Mesendoderm (in vitro differentiated cells): ENCODE data around the gene CXCL8.

Source experiments
- DNase-seq: peaks from one replicate; pipeline ENCODE4 v3.0.0; 2013
- H2AK5ac ChIP-seq: 2 replicates; pipeline ENCODE4 v1.6.1; 2013; ENCODE audit warnings: low read length, inconsistent platforms
- H2BK120ac ChIP-seq: 2 replicates; pipeline ENCODE4 v1.6.1; 2013; ENCODE audit warnings: low read depth, mild to moderate bottlenecking, low read length, moderate library complexity, mixed read lengths
- H2BK15ac ChIP-seq: replicated peaks from 2 replicates; pipeline ENCODE4 v1.6.1; 2013; ENCODE audit warnings: low read depth, mild to moderate bottlenecking, moderate library complexity
- H2BK5ac ChIP-seq: 2 replicates; pipeline ENCODE4 v1.6.1; 2013; ENCODE audit warnings: low read length, inconsistent platforms
- H3K18ac ChIP-seq: 2 replicates; pipeline ENCODE4 v1.6.1; 2013; ENCODE audit warnings: mild to moderate bottlenecking, low read length, mixed read lengths
- H3K23ac ChIP-seq: one replicate; pipeline ENCODE4 v1.6.1; 2013; ENCODE audit warnings: low read length
- H3K27ac ChIP-seq: 2 replicates; pipeline ENCODE4 v1.5.1; 2013; ENCODE audit warnings: low read depth, mild to moderate bottlenecking, inconsistent platforms, low read length, moderate library complexity
- H3K27me3 ChIP-seq: 2 replicates; pipeline ENCODE4 v1.6.1; 2013; ENCODE audit warnings: low read length, control low read depth, mild to moderate bottlenecking, inconsistent platforms; ENCODE audit not compliant: insufficient read depth, poor library complexity
- H3K36me3 ChIP-seq: 2 replicates; pipeline ENCODE4 v1.6.1; 2013; ENCODE audit warnings: low read length, inconsistent platforms; ENCODE audit not compliant: control insufficient read depth, insufficient read depth
- H3K4ac ChIP-seq: one replicate; pipeline ENCODE4 v1.6.1; 2013; ENCODE audit warnings: low read depth, mild to moderate bottlenecking, low read length, moderate library complexity
- H3K4me1 ChIP-seq: 2 replicates; pipeline ENCODE4 v1.6.1; 2013; ENCODE audit warnings: low read depth, low read length, inconsistent platforms; ENCODE audit not compliant: control insufficient read depth
- H3K4me2 ChIP-seq: 2 replicates; pipeline ENCODE4 v1.6.1; 2013; ENCODE audit warnings: low read length
- H3K4me3 ChIP-seq: 2 replicates; pipeline ENCODE4 v1.5.1; 2013; ENCODE audit warnings: mild to moderate bottlenecking, low read length
- H3K56ac ChIP-seq: one replicate; pipeline ENCODE4 v1.6.1; 2013; ENCODE audit warnings: low read length
- H3K79me1 ChIP-seq: 2 replicates; pipeline ENCODE4 v1.6.1; 2013; ENCODE audit warnings: low read length, inconsistent platforms
- H3K79me2 ChIP-seq: 2 replicates; pipeline ENCODE4 v1.6.1; 2013; ENCODE audit warnings: mild to moderate bottlenecking, low read length; ENCODE audit not compliant: control insufficient read depth, insufficient read depth
- H3K9ac ChIP-seq: 2 replicates; pipeline ENCODE4 v1.6.1; 2013; ENCODE audit warnings: low read length, inconsistent platforms
- H4K5ac ChIP-seq: one replicate; pipeline ENCODE4 v1.6.1; 2013; ENCODE audit warnings: low read length
- H4K8ac ChIP-seq: one replicate; pipeline ENCODE4 v1.6.1; 2013; ENCODE audit warnings: low read depth, mild to moderate bottlenecking, control low read depth, low read length, moderate library complexity
- WGBS: extraction: QIAGEN DNeasy Blood & Tissue Kit; methylation state at CpG from one replicate; pipeline ENCODE4 v1.1.7; 2013; ENCODE audit warnings: low lambda C conversion rate, missing lambda C conversion rate; ENCODE audit not compliant: insufficient coverage; ENCODE audit errors: extremely low coverage; 5-methylcytosine and 5-hydroxymethylcytosine counted together

Gene CXCL8

DNA sequence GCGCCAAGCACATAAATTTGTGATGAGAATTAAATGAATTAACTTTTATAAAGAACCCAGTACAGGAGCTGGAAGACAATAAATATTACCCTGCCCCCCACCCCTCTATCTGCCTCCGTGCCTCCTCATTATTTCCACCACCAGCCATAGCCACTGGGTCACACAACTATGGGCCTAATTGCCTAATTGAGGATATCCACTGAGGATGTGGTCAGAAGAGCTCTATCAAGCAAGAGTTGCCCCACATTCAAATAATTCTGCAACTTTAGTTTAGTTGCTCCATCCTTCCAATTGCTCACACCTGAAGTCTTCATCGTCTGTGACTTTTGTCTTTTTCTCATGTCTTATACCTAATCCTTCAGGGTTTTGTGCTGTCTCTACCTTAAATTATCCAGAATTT is 9.5 kb upstream of the CXCL8 start:
- H3K79me1 ChIP-seq, result no peaks in the 10 kb centered on the region
- no peak overlapping the region for H2BK15ac ChIP-seq
- H3K79me2 ChIP-seq, result no peaks in the 10 kb centered on the region
- no peak overlapping the region for H3K4me3 ChIP-seq
- no peaks in the 10 kb centered on the region for H3K27me3 ChIP-seq
- no peak overlapping the region for H4K5ac ChIP-seq
- no peaks in the 10 kb centered on the region for H3K4me1 ChIP-seq
- H3K56ac ChIP-seq, result no peak overlapping the region
- WGBS, result no CpG with 5 or more reads among the region's 3 CpGs
- no peak overlapping the region for H2BK120ac ChIP-seq
- H2BK5ac ChIP-seq, result no peak overlapping the region
- no peak overlapping the region for H4K8ac ChIP-seq
- H3K27ac ChIP-seq, result no peak overlapping the region
- H3K36me3 ChIP-seq, result no peaks in the 10 kb centered on the region
- no peak overlapping the region for H3K18ac ChIP-seq
- no peak overlapping the region for H3K4me2 ChIP-seq
- no peak overlapping the region for H3K23ac ChIP-seq
- no peak overlapping the region for H2AK5ac ChIP-seq
- H3K4ac ChIP-seq, result no peak overlapping the region
- no peak for DNase-seq
- H3K9ac ChIP-seq, result no peak overlapping the region

DNA sequence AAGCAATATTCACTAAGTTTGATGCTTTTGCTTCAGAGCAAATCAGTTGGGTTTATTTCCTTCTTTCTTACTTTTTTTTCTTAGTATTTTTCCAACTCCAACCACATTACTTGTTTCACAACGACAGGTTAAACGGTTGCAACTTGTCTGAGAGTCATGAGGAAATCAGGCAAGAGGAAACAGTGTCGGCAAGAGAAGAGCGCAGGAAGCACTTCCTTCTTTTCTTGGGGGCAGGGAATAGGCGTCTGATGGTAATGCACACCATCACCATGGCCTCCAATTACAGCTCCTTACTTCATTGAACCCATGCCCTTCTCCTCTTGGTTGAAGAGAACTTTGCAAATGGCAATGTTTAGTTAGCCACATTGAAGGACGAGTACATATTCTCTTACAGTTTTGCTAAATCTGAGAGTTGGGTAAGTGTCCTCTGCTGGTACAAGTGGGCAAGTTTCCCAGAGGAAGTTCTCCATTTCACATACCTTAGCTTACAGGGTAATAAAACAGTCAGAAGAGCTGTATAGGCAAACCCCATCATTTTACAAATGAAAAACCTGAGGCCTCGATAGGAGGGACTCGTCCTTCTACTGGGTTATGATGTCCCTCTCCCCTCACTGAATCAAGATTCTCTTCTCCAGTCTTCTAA is 8.3 kb upstream of the CXCL8 start:
- H3K36me3 ChIP-seq, result no peaks in the 10 kb centered on the region
- H2BK5ac ChIP-seq, result no peak overlapping the region
- no peak overlapping the region for H3K27ac ChIP-seq
- H3K79me1 ChIP-seq, result no peaks in the 10 kb centered on the region
- H3K18ac ChIP-seq, result no peak overlapping the region
- no peaks in the 10 kb centered on the region for H3K79me2 ChIP-seq
- no peak overlapping the region for H2AK5ac ChIP-seq
- H3K4me3 ChIP-seq, result no peak overlapping the region
- no peak overlapping the region for H3K4ac ChIP-seq
- no peaks in the 10 kb centered on the region for H3K27me3 ChIP-seq
- no peaks in the 10 kb centered on the region for H3K4me1 ChIP-seq
- no peak overlapping the region for H3K23ac ChIP-seq
- H4K5ac ChIP-seq, result no peak overlapping the region
- H2BK15ac ChIP-seq, result no peak overlapping the region
- no CpG with 5 or more reads among the region's 8 CpGs for WGBS
- H3K4me2 ChIP-seq, result no peak overlapping the region
- no peak overlapping the region for H3K56ac ChIP-seq
- no peak overlapping the region for H4K8ac ChIP-seq
- H3K9ac ChIP-seq, result no peak overlapping the region
- H2BK120ac ChIP-seq, result no peak overlapping the region
- no peak for DNase-seq

DNA sequence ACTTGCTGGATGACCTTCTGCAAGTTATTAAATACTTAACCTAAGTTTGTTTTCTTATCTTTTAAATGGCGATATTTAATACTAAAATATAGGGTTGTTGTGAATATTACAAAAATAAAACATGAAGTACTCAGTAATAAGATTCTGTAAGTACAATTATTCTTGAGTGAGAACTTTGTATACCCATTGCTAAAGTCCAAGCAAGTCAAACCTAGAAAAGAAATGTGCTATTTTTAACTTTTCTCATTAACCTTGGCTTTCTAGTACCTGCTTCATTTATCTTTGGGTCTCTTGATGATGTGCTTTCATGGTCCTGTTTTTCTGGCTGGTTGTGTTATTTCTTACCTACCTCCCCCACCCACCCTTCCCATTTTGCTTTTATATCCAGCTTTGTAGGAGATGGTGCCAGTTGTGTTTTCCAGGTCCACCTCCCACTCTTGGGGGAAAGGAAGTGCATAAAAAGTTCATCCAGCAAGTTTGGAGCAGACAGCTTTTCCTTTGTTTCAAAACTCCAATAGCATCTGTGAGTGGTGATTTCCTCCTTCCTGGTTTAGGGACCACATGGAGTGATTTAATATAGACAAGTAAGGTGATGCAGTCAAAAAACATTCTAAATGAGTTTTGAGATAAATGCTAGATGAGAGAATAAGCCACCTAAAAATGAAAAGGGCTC is 7.5 kb upstream of the CXCL8 start:
- Histone ChIP-seq H3K27me3 (no peaks in the 10 kb centered on the region), H3K56ac (no peak overlapping the region), H2AK5ac (no peak overlapping the region), H3K79me1 (no peaks in the 10 kb centered on the region), H3K18ac (no peak overlapping the region), H3K79me2 (no peaks in the 10 kb centered on the region), H3K4me2 (no peak overlapping the region), H2BK5ac (no peak overlapping the region), H3K9ac (no peak overlapping the region), H3K4me3 (no peak overlapping the region), H3K36me3 (no peaks in the 10 kb centered on the region), H2BK120ac (no peak overlapping the region), H3K27ac (no peak overlapping the region), H2BK15ac (no peak overlapping the region), H4K8ac (no peak overlapping the region), H3K4me1 (no peaks in the 10 kb centered on the region), H3K4ac (no peak overlapping the region), H3K23ac (no peak overlapping the region), H4K5ac (no peak overlapping the region)
- no CpG with 5 or more reads among the region's 1 CpG for WGBS
- no peak for DNase-seq

DNA sequence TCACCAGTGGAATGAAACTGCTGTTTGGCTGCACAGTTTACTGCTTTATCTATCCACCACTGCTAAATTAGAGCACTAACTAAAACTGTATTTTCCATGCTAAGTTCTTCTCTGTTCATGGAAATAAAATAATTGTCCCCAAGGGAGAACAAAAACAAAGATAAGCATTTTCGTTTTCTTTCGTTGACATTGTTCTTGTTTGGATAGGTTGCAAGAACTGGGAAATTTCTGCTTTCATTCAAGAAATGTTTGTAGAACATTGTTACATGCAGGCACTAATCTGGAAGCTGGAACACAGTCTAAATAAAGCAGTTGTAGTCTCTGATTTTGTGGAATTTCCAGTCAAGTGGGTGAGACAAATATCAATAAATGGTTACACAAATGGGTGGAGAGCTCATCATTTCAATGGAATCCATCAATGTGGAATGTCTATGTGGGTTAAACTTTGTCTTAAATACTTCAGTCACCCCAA is 5.8 kb upstream of the CXCL8 start:
- no peaks in the 10 kb centered on the region for H3K79me1 ChIP-seq
- no peaks in the 10 kb centered on the region for H3K27me3 ChIP-seq
- no peak overlapping the region for H4K5ac ChIP-seq
- no CpG with 5 or more reads among the region's 2 CpGs for WGBS
- no peak overlapping the region for H3K23ac ChIP-seq
- no peak overlapping the region for H2BK5ac ChIP-seq
- no peaks in the 10 kb centered on the region for H3K36me3 ChIP-seq
- H2BK120ac ChIP-seq, result no peak overlapping the region
- no peaks in the 10 kb centered on the region for H3K4me1 ChIP-seq
- H3K4ac ChIP-seq, result no peak overlapping the region
- no peak overlapping the region for H3K4me2 ChIP-seq
- H3K56ac ChIP-seq, result no peak overlapping the region
- no peak overlapping the region for H2AK5ac ChIP-seq
- no peak overlapping the region for H4K8ac ChIP-seq
- no peaks in the 10 kb centered on the region for H3K79me2 ChIP-seq
- H3K4me3 ChIP-seq, result no peak overlapping the region
- H2BK15ac ChIP-seq, result no peak overlapping the region
- no peak overlapping the region for H3K27ac ChIP-seq
- H3K9ac ChIP-seq, result no peak overlapping the region
- H3K18ac ChIP-seq, result no peak overlapping the region
- DNase-seq, result no peak

DNA sequence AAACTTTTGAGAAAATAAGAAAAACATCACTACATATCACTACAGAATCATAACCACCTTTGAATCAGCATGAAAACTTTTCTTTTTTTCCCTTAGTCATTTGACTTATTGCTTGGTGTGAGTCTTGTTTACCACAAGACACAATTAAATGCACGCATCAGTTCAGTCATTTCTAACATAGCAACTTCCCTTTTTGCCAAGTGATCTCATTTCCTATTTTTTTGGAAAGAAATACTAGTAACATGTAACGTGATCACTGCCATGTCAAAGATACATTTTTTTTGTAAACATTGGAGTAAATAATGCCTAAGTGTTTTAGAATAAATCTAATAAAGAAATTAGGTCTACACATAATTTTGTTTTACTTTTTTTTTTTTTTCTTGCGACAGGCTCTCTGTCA is 5.1 kb upstream of the CXCL8 start:
- Histone ChIP-seq H3K36me3 (no peaks in the 10 kb centered on the region), H3K23ac (no peak overlapping the region), H3K27ac (no peak overlapping the region), H3K4ac (no peak overlapping the region), H3K27me3 (no peaks in the 10 kb centered on the region), H3K79me1 (no peaks in the 10 kb centered on the region), H3K4me1 (no peaks in the 10 kb centered on the region), H2BK15ac (no peak overlapping the region), H2AK5ac (no peak overlapping the region), H2BK120ac (no peak overlapping the region), H3K4me2 (no peak overlapping the region), H3K4me3 (no peak overlapping the region), H3K9ac (no peak overlapping the region), H3K18ac (no peak overlapping the region), H4K8ac (no peak overlapping the region), H3K79me2 (no peaks in the 10 kb centered on the region), H2BK5ac (no peak overlapping the region), H3K56ac (no peak overlapping the region), H4K5ac (no peak overlapping the region)
- WGBS, result no CpG with 5 or more reads among the region's 3 CpGs
- no peak for DNase-seq
